GM21528 (cell line): ENCODE data around the gene SH3BGRL2.
"Not testable (repeated sequence)": the region's sequence is repeated elsewhere in the genome, so short reads cannot be mapped to it uniquely, and the experiment has no call there.

Source experiments
- ATAC-seq: cut with Tn5 transposase; IDR thresholded peaks from one replicate; pipeline ENCODE4 v1.9.1; 2021; ENCODE audit warnings: mild to moderate bottlenecking, moderate library complexity; ENCODE audit not compliant: unreplicated experiment, low FRiP score

Gene SH3BGRL2

GRCh38 chr6:79647741-79648140 lies 16.6 kb downstream of the SH3BGRL2 start:
- ATAC-seq, result no peak

- no peak for ATAC-seq
Observed at GRCh38 chr6:79648328-79648727, 17.2 kb downstream of the SH3BGRL2 start.

- no peak for ATAC-seq
Observed at GRCh38 chr6:79649016-79649415, 17.9 kb downstream of the SH3BGRL2 start.

DNA sequence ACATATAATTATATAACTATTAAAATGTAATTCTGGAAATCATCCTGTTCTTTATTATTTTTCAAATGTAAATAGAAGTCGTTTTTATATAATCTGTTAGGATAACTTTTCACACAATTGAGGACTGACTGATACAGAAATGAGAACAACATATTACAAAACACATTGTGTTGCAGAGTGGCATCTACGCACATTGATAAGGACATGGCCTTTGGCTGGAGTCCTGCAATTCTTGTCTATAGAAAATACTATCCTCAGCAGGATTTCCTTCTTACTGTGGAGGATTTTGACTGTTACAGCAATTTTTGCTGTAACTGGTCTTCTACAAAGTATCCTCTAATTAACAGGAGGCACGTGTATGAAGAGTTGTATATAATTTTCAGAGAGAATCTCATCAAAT lies 19.8 kb downstream of the SH3BGRL2 start:
- no peak for ATAC-seq

DNA sequence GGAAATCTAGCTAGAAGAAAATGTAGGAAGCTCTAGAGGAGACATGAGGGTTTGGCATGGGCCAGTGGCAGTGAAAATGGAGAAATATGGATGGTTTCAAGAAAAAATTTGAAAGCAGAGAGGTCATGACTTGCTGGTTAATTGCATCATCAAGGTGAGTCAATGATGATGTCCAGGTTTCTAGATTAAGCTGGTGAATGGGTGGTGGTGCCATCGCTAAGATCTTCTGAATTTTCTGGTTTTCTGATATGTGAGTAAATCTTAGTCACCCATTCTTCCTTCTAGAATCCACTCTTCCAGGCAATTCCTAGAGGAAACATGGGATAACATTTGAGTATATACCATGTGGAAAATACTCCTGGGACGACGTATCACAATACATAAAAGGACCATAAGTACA lies 25.0 kb downstream of the SH3BGRL2 start:
- ATAC-seq, result no peak

GRCh38 chr6:79657238-79657637 lies 26.1 kb downstream of the SH3BGRL2 start:
- ATAC-seq, result no peak

- not testable (repeated sequence) for ATAC-seq
Observed at GRCh38 chr6:79663655-79664054, 32.5 kb downstream of the SH3BGRL2 start.

- ATAC-seq, result no peak
Observed at GRCh38 chr6:79665725-79666551, 34.8 kb downstream of the SH3BGRL2 start.

- no peak for ATAC-seq
Observed at GRCh38 chr6:79666634-79667033, 35.5 kb downstream of the SH3BGRL2 start.

DNA sequence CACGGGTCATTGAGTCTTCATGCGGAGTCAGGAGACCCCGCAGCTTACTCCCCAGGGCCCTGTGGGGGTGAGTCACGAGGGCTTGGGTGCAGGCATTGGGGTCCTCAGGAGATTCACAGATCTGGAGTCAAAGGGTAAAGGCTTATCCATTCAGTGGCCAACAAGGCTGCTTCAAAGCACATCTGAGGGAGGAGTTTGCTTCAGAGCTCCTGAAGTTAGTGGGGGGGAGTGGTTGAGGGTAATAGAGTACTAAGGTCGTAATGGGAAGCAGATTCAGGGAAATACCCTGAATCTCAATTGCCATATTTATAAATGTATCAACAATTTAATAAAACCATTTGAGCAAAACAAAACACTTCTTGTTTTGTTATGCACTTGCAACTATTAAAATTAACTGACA lies 37.3 kb downstream of the SH3BGRL2 start:
- ATAC-seq, result no peak

- ATAC-seq, result no peak
Observed at GRCh38 chr6:79669766-79670165, 38.6 kb downstream of the SH3BGRL2 start.

- no peak for ATAC-seq
Observed at GRCh38 chr6:79670789-79671188, 39.7 kb downstream of the SH3BGRL2 start.

DNA sequence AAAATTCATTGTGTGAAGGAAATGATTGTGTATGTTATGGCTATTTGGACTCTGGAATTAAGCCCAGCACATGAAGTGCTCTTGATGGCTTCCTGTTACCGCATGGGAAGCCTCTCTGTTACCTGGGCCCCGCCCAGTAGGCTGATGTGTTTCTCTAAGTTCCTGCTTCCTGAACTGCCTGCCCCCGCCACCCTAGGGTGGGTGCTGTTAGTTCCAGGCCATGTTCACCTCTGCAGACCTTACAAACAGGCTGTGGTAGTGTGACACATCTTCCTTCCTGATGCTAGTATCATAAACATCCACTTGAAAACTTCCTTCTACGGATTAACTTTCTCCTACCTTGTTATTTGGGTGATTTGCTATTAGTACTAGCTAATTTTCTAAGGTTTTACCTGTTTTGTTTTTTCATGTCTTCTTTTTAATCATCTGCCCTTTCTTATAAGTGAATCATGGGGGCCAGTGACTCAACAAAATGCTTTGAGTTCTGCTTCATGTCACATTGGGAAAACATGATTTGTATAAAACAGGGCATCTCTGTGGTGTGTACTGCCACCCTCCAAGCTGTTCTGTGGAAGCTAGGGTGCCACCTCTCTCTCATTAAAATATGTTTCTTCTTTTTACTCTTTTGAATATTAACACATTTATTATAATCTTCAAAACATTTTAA lies 40.6 kb downstream of the SH3BGRL2 start:
- no peak for ATAC-seq

DNA sequence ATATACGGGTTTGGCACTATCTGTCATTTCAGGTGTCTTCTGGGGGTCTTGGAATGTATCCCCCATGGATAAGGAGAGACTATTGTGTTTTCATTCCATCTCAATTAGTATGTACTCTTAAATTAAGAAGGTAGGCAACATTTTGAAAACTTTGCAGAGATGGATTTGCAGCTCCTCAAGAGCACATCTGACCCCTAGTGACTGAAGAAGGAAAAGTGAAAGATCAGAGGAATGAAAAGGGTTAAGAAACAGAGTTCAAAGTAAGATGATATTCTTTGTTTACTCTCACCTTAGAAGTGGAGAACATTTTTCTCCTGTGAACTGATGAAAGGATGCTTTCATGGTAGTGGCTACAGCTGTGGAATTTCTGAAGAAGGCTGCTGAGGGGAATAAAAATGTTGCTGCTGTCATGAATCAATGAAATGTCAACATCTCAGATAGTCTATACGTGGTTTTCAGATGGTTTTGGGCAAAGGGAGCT lies 41.5 kb downstream of the SH3BGRL2 start:
- ATAC-seq, result no peak

- no peak for ATAC-seq
Observed at GRCh38 chr6:79673947-79674346, 42.8 kb downstream of the SH3BGRL2 start.

- ATAC-seq, result no peak
Observed at GRCh38 chr6:79676785-79677736, 45.9 kb downstream of the SH3BGRL2 start.

- not testable (repeated sequence) for ATAC-seq
Observed at GRCh38 chr6:79682682-79683081, 51.6 kb downstream of the SH3BGRL2 start.

GRCh38 chr6:79684876-79685275 lies 53.7 kb downstream of the SH3BGRL2 start:
- no peak for ATAC-seq

DNA sequence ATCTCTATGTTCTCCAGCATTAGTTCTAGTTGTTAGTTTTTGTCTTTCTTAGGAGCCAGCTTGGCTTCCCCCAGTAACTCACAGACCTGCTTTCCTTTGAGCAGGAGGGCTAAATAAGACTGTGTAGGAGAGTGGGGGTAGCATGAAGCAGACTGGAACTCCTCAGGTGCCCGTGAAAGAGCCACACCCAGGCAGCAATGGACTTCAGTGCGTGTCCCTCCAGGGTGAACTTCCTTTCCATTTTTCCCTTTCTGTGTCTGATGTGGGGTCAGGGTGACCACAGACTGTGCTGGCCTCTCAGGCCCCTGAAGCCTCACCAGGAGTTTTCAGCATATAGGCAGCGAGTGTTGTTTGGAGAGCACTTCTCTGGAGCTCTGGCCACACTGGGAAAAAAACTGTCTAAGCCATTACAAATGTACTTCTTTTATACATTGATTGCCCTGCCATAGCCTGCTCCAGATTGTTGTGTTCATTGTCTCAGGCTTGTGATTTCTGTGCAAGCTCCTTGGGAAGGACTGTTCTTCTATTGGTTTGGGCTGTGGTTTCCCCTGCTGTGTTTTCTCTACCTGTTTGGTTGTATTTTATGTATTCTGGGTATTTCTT lies 55.7 kb downstream of the SH3BGRL2 start:
- no peak for ATAC-seq

DNA sequence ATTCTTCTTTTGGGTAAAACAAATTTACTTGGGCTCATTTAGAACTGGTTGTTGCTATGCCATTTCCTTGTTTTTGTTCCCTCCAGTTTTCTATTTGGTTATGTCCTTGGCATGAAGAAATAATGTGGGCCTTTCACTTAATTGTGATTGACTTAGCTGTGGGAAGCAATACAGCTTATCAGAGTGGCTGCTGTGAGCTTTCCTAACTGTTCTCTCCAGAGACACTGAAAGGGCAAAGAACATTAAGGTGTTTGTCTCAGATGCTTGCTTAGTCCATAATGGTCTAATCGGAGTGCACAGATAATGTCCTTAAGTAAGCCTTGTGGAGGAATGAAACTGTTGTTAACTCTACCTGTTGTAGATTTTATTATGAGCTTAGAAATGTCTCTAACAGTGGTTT lies 56.6 kb downstream of the SH3BGRL2 start:
- ATAC-seq, result no peak
